HG03442 (cell line): ENCODE data around the gene VTI1B.
"Not testable (repeated sequence)": the region's sequence is repeated elsewhere in the genome, so short reads cannot be mapped to it uniquely, and the experiment has no call there.

ENCODE experiments used
- ATAC-seq: cut with Tn5 transposase; IDR thresholded peaks from one replicate; pipeline ENCODE4 v1.9.1; 2021; ENCODE audit warnings: mild to moderate bottlenecking, moderate library complexity; ENCODE audit not compliant: unreplicated experiment

VTI1B gene

GRCh38 chr14:67674480-67675218 is at the start of gene VTI1B:
Gene VTI1B, minus strand, starts transcription at chr14:67674632. Its CDS starts 143 bp downstream, at chr14:67674489.
- ATAC-seq, result peak; percentile 83

- no peak for ATAC-seq
These were observed 47.9 kb upstream of the VTI1B start for GRCh38 chr14:67722293-67722692.

DNA sequence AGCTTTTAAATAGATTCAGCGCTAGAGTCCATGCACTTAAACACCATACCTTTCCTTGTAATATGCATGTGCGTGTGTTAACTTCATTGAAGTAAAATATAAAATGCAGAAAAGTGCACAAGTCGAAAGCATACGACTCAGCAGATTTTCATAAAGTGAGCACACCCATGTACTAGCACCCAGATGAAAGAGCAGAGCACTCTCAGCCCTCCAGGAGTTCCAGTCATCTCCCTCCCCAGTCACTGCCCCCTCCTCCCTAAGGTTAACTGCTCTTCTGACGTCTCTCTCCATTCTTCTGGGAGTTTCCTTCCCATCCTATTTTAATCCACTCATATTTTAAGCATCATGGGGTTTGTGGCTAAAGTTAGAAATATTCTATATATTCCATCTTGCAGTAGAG is 47.4 kb upstream of the VTI1B start:
- ATAC-seq, result no peak

DNA sequence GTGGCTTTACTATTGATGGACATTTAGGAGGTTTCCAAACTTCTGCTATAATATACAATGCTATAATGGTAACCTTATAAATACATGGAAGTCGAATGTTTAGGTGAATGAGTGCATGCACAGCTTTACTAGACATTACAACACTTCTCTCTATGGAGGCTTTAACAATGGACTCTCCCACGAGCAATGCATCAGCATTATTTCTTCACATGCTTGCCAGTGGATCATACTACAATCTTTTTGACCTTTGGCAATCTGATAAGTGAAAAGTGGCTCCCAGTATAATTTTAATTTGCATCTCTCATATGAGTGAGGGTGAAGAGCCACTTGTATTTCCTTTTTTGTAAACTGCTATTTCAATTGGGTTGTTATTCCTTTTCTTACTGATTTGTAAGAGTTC is 45.4 kb upstream of the VTI1B start:
- no peak for ATAC-seq

- not testable (repeated sequence) for ATAC-seq
These were observed 45.0 kb upstream of the VTI1B start for GRCh38 chr14:67719385-67719784.

GRCh38 chr14:67718265-67718664 is 43.8 kb upstream of the VTI1B start:
- ATAC-seq, result no peak

- ATAC-seq, result no peak
These were observed 42.6 kb upstream of the VTI1B start for GRCh38 chr14:67717048-67717447.

DNA sequence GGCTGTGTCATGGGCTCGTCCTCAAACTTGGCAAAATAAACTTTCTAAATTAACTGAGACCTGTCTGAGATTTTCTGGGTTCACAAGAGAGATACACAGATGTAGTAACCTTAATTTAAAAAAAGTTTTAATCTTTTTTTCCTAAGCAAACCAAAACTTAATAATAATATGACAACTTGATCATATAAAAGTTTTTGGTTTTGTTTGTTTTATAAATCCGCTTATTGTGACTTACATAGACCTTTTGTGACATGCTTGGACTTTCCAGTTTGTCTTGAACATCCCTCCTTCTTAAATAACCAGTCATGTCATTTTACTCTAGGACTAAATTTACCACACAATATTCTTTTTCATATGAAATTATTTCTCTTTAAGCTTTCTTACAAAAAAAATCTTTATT is 35.8 kb upstream of the VTI1B start:
- ATAC-seq, result no peak

GRCh38 chr14:67709796-67710195 is 35.4 kb upstream of the VTI1B start:
- not testable (repeated sequence) for ATAC-seq

GRCh38 chr14:67709346-67709745 is 34.9 kb upstream of the VTI1B start:
- ATAC-seq, result not testable (repeated sequence)

DNA sequence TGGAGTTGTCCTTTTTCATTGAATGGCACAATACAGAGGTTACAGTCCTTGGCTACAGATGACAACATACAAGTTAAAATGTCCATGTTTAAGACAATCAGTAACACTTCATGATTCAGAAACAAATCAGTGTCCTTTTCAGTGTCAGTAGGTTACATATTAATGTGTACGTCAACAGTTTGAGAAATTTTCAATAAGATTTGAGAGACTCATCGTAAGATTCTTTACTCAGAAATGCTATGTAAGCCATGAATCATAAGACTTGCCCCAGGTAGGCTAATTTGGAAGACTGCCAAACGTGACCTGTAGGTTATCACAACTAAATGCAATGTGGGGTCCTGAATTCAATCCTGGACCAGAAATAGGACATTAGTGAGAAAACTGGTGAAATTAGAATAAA is 30.8 kb upstream of the VTI1B start:
- ATAC-seq, result no peak

GRCh38 chr14:67704484-67705089 is 30.2 kb upstream of the VTI1B start:
- no peak for ATAC-seq

DNA sequence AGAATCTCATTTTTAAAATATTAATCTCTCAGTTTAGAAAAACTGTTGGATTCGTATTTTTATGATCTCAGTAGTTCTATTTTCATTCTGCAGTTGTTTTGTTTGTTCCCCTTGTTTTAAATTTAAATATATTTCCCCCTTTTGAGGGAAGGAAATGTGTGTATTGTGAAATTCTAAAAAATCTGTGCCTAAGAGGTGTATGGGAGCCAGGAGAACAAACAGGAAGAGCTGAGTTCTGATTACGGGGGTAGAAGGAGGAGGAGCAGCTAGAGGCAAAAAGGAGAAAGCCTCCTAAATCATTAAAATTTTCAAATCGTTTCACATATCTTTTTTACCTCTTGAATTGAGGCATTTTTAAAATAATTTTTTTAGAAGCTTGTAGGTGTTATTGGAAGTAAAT is 29.6 kb upstream of the VTI1B start:
- no peak for ATAC-seq

GRCh38 chr14:67701492-67701891 is 27.1 kb upstream of the VTI1B start, which contains the start of gene RDH12:
Gene RDH12, plus strand, starts transcription at chr14:67701886. Its CDS starts 20,757 bp downstream, at chr14:67722643.
- ATAC-seq, result not testable (repeated sequence)

DNA sequence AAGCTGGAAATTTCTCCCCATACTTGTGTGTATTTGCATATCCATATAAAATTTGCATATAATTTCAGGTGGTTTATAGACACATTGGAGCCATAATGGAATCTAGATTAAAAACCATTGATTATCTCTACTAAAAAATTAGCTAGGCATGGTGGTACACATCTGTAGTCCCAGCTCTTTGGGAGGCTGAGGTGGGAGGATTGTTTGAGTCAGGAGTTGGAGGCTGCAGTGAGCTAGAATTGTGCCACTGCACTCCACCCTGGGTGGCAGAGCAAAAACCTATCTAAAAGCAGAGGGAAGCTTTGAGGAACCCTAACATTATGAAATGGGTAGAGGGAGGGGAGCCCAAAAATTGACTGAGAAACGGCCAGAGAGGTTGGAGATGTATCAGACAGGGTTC is 23.7 kb upstream of the VTI1B start:
- ATAC-seq, result no peak

DNA sequence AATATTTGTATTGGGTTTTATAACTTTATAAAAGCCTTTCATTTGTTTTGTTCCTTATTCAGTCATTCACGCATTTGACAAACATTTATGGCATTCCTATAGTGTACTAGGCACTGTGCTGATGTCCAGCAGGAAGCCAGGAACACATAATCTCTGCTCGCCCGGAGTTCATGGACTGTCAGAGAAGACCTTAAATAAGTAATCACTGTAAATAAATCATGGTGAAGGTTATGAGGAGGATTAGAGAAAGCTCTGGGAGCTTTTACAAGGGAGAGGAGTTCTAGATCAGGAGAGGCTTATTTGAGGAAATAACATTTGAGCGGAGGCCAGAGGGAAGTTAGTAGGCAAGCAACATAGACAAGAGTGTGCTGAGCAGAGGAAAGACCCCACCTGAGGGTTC is 22.6 kb upstream of the VTI1B start:
- no peak for ATAC-seq

DNA sequence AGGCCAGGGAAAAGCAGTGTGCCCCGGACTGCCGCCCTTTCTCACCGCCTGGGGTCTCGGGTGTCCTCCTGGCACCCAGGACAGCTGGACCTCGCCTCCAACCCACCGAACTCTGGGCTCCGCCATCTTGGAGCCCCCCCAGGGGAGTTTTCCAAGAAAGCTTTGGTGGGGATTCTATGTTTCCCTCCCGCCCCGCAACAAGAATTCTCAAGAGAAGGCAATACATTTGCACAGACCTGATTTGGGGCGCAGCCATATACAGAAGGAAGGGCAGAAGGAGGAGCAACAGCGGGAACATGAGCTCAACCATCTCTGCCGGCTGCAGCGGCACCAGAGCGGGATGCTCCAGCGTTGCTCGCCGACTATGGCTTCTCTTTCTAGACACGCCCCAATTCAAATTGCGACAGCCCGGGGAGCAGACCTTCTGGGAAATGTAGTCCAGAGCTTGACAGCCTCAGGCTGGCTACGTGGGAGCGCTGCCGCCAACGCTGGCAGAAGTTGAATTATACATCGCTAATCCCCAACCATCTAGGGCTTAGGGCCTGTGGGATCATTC is 21.0 kb upstream of the VTI1B start, which contains the start of gene RDH11:
Gene RDH11, minus strand, starts transcription at position 371 of the 556 bp plus-strand sequence. Its CDS starts 61 bp downstream, at position 310.
- ATAC-seq, result peak; percentile 84

DNA sequence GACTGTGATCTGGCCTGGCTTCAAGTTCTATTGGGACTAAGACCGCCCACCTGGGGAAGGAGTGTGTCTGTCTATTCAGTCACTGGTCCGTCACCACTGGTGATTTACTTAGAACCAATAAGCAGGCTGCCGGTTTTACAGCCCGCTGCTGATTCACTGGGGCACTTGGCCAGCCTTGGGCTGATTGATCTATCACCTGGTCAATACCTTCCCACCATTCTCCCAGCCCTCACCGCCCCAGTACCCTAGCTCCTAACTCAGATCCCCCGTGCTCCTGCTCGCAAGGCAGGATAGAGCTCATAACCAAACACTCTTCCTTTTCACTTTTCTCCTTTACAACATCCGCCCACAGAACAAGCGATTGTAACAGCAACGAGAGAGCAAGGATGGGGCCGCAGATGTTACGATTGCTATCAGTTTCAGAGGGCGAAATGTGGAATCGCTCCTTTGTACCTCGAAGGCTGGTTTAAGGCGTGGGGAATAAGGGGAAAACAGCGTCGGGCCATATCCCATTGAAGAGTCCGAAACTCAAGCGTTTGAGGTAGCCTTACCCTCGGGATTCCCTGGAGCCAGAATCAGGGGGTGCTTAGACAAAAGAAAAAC is 20.5 kb upstream of the VTI1B start:
- ATAC-seq, result peak; percentile 90

DNA sequence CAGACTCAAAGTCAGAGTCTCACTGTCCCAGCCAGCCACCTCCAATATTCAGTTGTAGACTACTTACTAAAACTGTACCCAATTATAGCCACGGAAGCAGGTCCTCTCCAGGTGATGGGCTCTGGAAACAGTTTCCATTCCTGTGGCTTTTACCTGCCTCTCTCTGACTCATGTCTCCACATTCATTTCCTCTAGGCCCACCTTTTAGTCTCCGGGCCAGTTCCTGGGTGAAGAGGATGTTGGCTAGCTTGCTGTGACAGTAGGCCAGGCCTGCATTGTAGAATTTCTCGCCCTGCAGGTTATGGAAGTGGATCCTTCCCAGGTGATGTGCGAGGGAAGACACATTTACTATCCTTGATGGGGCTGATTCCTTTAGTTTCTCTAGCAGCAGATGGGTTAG is 15.6 kb upstream of the VTI1B start:
- no peak for ATAC-seq

DNA sequence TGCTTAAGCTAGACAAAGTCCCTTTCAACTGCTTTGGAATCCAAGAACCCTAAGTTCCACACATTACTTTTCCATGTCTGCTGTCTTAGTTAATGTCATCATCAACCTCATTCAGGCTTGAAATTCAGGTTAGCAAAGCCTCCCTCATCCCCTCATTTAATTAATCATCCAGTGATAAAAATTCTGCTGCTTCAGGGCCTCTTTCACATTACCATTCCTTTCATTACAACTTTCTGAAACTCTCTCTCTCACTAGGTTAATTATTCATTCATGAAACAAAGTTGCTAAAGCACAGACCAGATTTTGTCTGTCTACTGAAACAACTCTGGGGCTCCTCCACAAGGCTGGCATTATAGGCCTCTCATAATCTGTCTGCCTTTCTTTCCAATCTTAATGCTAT is 9.4 kb upstream of the VTI1B start:
- no peak for ATAC-seq

- ATAC-seq, result no peak
These were observed 6.5 kb upstream of the VTI1B start for GRCh38 chr14:67680941-67681340.
